Neural crest cell (in vitro differentiated cells): ENCODE measurements around the gene FGG. TPM values are rescaled to one million over a fixed set of nuclear protein-coding genes. Genes with fewer than 3 reads are reported as not detected.

Experiments used
- DNase-seq: peaks from one replicate; pipeline ENCODE4 v3.0.0; 2021; ENCODE audit warnings: low read depth, mixed read lengths, low spot score
- H3K27ac Mint-ChIP-seq: one replicate; pipeline ENCODE4 v1.8.0; 2021; ENCODE audit warnings: mild to moderate bottlenecking, mixed read lengths; ENCODE audit not compliant: unreplicated experiment
- H3K27me3 Mint-ChIP-seq: 2 replicates; pipeline ENCODE4 v1.8.0; 2021; ENCODE audit warnings: low read depth, mild to moderate bottlenecking, mixed read lengths
- H3K36me3 Mint-ChIP-seq: 2 replicates; pipeline ENCODE4 v1.8.0; 2021; ENCODE audit warnings: low read depth, mild to moderate bottlenecking, mixed read lengths
- H3K4me1 Mint-ChIP-seq: 2 replicates; pipeline ENCODE4 v1.8.0; 2021; ENCODE audit warnings: mixed read lengths
- H3K4me3 Mint-ChIP-seq: one replicate; pipeline ENCODE4 v1.8.0; 2021; ENCODE audit warnings: mild to moderate bottlenecking, mixed read lengths
- H3K9me3 Mint-ChIP-seq: 2 replicates; pipeline ENCODE4 v1.8.0; 2021; ENCODE audit warnings: mixed read lengths
- total RNA-seq: library from RNA; stranded (reverse); gene quantifications from 2 replicates; pipeline ENCODE4 v1.2.1, GENCODE V29; 2021
- TF ChIP-seq, protein P1 (sequence below): fragments of 200-600 bp; sonication (generic); conservative IDR thresholded peaks from 2 replicates; pipeline ENCODE4 v1.5.0; 2021; ENCODE audit warnings: antibody characterized with exemption, mild to moderate bottlenecking

FGG gene
- total RNA-seq, 1 donor from 2014 or later, result not detected

DNA sequence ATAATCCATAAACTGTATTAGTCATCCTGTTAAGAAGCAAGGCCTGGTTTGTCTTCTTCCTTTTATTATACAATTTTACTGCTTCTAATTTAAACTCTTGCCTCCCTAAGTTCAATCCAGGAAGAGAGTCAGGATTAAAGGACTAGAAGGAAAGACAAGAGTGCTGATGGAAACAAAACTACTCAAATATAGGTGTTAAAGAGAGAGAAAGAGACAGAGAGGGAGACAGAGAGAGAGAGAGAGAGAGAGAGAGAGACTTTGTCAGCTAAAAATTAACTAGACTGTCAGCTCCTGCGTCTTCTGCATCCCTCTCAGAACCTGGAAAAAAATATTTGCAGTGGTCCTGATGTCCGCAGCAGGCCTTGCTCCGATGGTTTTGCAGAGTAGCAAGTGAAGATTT lies 13.5 kb upstream of the FGG start:
- Mint-ChIP-seq H3K9me3 (no peaks in the 10 kb centered on the region), H3K36me3 (no peaks in the 10 kb centered on the region), H3K4me1 (peaks cover 3% of the 10 kb centered on the region), H3K4me3 (no peak overlapping the region), H3K27me3 (peaks cover 50% of the 10 kb centered on the region), H3K27ac (no peak overlapping the region)
- DNase-seq, result no peak
- TF ChIP-seq, protein P1, sequence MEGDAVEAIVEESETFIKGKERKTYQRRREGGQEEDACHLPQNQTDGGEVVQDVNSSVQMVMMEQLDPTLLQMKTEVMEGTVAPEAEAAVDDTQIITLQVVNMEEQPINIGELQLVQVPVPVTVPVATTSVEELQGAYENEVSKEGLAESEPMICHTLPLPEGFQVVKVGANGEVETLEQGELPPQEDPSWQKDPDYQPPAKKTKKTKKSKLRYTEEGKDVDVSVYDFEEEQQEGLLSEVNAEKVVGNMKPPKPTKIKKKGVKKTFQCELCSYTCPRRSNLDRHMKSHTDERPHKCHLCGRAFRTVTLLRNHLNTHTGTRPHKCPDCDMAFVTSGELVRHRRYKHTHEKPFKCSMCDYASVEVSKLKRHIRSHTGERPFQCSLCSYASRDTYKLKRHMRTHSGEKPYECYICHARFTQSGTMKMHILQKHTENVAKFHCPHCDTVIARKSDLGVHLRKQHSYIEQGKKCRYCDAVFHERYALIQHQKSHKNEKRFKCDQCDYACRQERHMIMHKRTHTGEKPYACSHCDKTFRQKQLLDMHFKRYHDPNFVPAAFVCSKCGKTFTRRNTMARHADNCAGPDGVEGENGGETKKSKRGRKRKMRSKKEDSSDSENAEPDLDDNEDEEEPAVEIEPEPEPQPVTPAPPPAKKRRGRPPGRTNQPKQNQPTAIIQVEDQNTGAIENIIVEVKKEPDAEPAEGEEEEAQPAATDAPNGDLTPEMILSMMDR, result no peak

DNA sequence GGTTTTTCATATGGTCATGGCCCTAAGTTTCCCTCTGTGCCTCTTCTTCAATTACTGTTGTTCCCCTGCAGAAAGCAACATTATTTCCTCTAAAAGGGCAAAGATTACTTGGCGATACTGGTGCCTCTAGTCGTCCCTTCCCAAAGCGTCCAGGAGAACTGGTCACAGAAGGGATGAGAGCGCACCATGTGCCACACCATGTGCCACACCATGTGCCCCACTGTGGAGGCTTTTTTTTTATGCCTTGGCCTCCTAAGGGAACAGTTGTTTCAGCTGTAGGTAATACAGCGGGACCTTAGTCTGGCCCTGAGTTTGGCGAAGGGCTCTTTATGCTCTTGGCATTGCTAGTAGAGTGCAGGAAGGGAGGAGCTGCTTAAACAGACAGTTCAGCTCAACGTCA lies 11.5 kb upstream of the FGG start:
- peaks cover 3% of the 10 kb centered on the region for H3K4me1 Mint-ChIP-seq
- H3K36me3 Mint-ChIP-seq, result no peaks in the 10 kb centered on the region
- no peak overlapping the region for H3K4me3 Mint-ChIP-seq
- peaks cover 43% of the 10 kb centered on the region for H3K27me3 Mint-ChIP-seq
- no peaks in the 10 kb centered on the region for H3K9me3 Mint-ChIP-seq
- DNase-seq, result no peak
- H3K27ac Mint-ChIP-seq, result no peak overlapping the region
- TF ChIP-seq, protein P1, result no peak

GRCh38 chr4:154623436-154623835 lies 11.0 kb upstream of the FGG start:
- no peak for DNase-seq
- no peaks in the 10 kb centered on the region for H3K9me3 Mint-ChIP-seq
- no peak overlapping the region for H3K4me3 Mint-ChIP-seq
- peaks cover 43% of the 10 kb centered on the region for H3K27me3 Mint-ChIP-seq
- H3K27ac Mint-ChIP-seq, result no peak overlapping the region
- TF ChIP-seq, protein P1, result no peak
- H3K4me1 Mint-ChIP-seq, result peaks cover 3% of the 10 kb centered on the region
- H3K36me3 Mint-ChIP-seq, result no peaks in the 10 kb centered on the region

DNA sequence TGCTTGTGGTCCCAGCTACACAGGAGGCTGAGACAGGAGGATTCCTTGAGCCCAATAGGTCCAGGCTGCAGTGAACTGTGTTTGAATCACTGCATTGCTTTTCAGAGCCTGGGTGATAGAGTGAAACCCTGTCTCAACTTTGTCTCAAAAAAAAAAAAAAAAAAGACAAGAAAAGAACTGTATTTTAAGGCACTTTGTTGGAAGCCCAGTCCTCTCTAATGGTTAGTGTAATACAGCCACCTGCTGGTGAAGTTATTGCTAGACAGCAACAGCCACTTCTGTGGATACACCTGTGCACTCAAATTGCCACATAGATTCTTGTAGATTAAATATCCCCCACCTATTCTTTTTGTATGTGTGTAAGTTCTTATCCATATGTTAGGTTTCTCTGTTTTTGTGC lies 10.1 kb upstream of the FGG start:
- TF ChIP-seq, protein P1, result peak; percentile 74
- H3K36me3 Mint-ChIP-seq, result no peaks in the 10 kb centered on the region
- H3K4me1 Mint-ChIP-seq, result peaks cover 3% of the 10 kb centered on the region
- H3K27me3 Mint-ChIP-seq, result peaks cover 43% of the 10 kb centered on the region
- H3K27ac Mint-ChIP-seq, result no peak overlapping the region
- H3K9me3 Mint-ChIP-seq, result no peaks in the 10 kb centered on the region
- no peak for DNase-seq
- no peak overlapping the region for H3K4me3 Mint-ChIP-seq

- no peak for DNase-seq
- Mint-ChIP-seq H3K27ac (no peak overlapping the region), H3K9me3 (no peaks in the 10 kb centered on the region), H3K4me3 (no peak overlapping the region), H3K4me1 (no peaks in the 10 kb centered on the region), H3K36me3 (no peaks in the 10 kb centered on the region), H3K27me3 (peaks cover 28% of the 10 kb centered on the region)
- TF ChIP-seq, protein P1, result no peak
These were observed 7.7 kb upstream of the FGG start for GRCh38 chr4:154620111-154620510.
